HepG2 (cell line): ENCODE results near the gene TMEM59. TPM values are rescaled to one million over a fixed set of nuclear protein-coding genes. Genes with fewer than 3 reads are reported as not detected.

Experiments used
- ARNTL ChIP-seq: sonication (generic); formaldehyde crosslinking; IDR thresholded peaks from 2 replicates; pipeline ENCODE4 v1.4.0; 2020; ENCODE audit warnings: mild to moderate bottlenecking, missing genetic modification reagents
- CHD4 ChIP-seq: fragments of 200-600 bp; sonication (generic); IDR thresholded peaks from 2 replicates; pipeline ENCODE4 v1.7.0; 2017; ENCODE audit warnings: mild to moderate bottlenecking, low read length, borderline replicate concordance
- DMAP1 ChIP-seq: IDR thresholded peaks from 2 replicates; pipeline ENCODE4 v1.6.1; 2016
- ESRRA ChIP-seq: sonication (generic); formaldehyde crosslinking; IDR thresholded peaks from 2 replicates; pipeline ENCODE4 v1.5.1; 2020; ENCODE audit warnings: mild to moderate bottlenecking, low read depth, missing genetic modification reagents
- HMGXB4 ChIP-seq, 2 experiments: sonication (generic) in 1 of 2; formaldehyde crosslinking in 1 of 2; IDR thresholded peaks; 2 replicates each; pipeline versions ENCODE4 v1.4.0 to v1.6.1; 2018 to 2020; ENCODE audit warnings: missing genetic modification reagents in 2 of 2, borderline replicate concordance in 1 of 2, low read depth in 1 of 2, mild to moderate bottlenecking in 1 of 2, missing biosample characterization in 1 of 2
- HNF4A ChIP-seq: sonication (generic); formaldehyde crosslinking; IDR thresholded peaks from 2 replicates; pipeline ENCODE4 v1.4.0; 2020; ENCODE audit warnings: missing genetic modification reagents
- NFE2L1 ChIP-seq: sonication (generic); formaldehyde crosslinking; IDR thresholded peaks from 2 replicates; pipeline ENCODE4 v1.4.0; 2020; ENCODE audit warnings: missing genetic modification reagents, mild to moderate bottlenecking, borderline replicate concordance
- ONECUT2 ChIP-seq: sonication (generic); formaldehyde crosslinking; IDR thresholded peaks from 2 replicates; pipeline ENCODE4 v1.4.0; 2020; ENCODE audit warnings: missing genetic modification reagents
- RAD21 ChIP-seq: fragments of 450-650 bp; formaldehyde crosslinking; IDR thresholded peaks from 2 replicates; pipeline ENCODE4 v1.5.0; 2020; ENCODE audit warnings: mild to moderate bottlenecking
- SALL1 ChIP-seq: sonication (generic); formaldehyde crosslinking; IDR thresholded peaks from 2 replicates; pipeline ENCODE4 v1.8.0; 2022; ENCODE audit warnings: mild to moderate bottlenecking, missing genetic modification reagents
- THAP11 ChIP-seq: IDR thresholded peaks from 2 replicates; pipeline ENCODE4 v1.6.1; 2016; ENCODE audit warnings: missing biosample characterization, missing genetic modification reagents
- THAP7 ChIP-seq: sonication (generic); formaldehyde crosslinking; IDR thresholded peaks from 2 replicates; pipeline ENCODE4 v1.8.1; 2023; ENCODE audit warnings: mild to moderate bottlenecking, missing genetic modification reagents
- ZBTB43 ChIP-seq: sonication (generic); formaldehyde crosslinking; conservative IDR thresholded peaks from 2 replicates; pipeline ENCODE4 v1.4.0; 2020; ENCODE audit warnings: missing genetic modification reagents
- ZFP37 ChIP-seq: sonication (generic); formaldehyde crosslinking; IDR thresholded peaks from 2 replicates; pipeline ENCODE4 v1.4.0; 2020; ENCODE audit warnings: missing genetic modification reagents, borderline replicate concordance
- ZGPAT ChIP-seq: IDR thresholded peaks from 2 replicates; pipeline ENCODE4 v1.6.1; 2016; ENCODE audit warnings: mild to moderate bottlenecking
- ZIK1 ChIP-seq: sonication (generic); formaldehyde crosslinking; IDR thresholded peaks from 2 replicates; pipeline ENCODE4 v1.5.0; 2020; ENCODE audit warnings: mild to moderate bottlenecking, low read depth, missing genetic modification reagents, borderline replicate concordance
- ZNF629 ChIP-seq: sonication (generic); formaldehyde crosslinking; conservative IDR thresholded peaks from 2 replicates; pipeline ENCODE4 v1.5.0; 2020; ENCODE audit warnings: missing genetic modification reagents
- ZNF720 ChIP-seq: sonication (generic); formaldehyde crosslinking; IDR thresholded peaks from 2 replicates; pipeline ENCODE4 v1.4.0; 2020; ENCODE audit warnings: missing genetic modification reagents
- ZNF740 ChIP-seq: sonication (generic); formaldehyde crosslinking; IDR thresholded peaks from 2 replicates; pipeline ENCODE4 v1.4.0; 2020; ENCODE audit warnings: missing genetic modification reagents
- ZNF772 ChIP-seq: sonication (generic); formaldehyde crosslinking; IDR thresholded peaks from 2 replicates; pipeline ENCODE4 v1.5.0; 2020; ENCODE audit warnings: mild to moderate bottlenecking, missing genetic modification reagents
- ZNF850 ChIP-seq: sonication (generic); formaldehyde crosslinking; conservative IDR thresholded peaks from 2 replicates; pipeline ENCODE4 v1.9.0; 2021; ENCODE audit warnings: mild to moderate bottlenecking, missing genetic modification reagents
- ZSCAN5A ChIP-seq: sonication (generic); formaldehyde crosslinking; IDR thresholded peaks from 2 replicates; pipeline ENCODE4 v1.8.0; 2022; ENCODE audit warnings: mild to moderate bottlenecking, missing genetic modification reagents, borderline replicate concordance
- polyA plus RNA-seq, 8 experiments: library from polyadenylated mRNA; depleted of rRNA in 3 of 8; stranded (reverse) in 7 of 8; unstranded in 1 of 8; fragments of >200 nt; fragmentation: Illumina TruSeq in 4 of 8; extraction: Trizol in 4 of 8; gene quantifications; 2 replicates each; pipeline versions ENCODE4 v1.2.1 to v1.2.3, GENCODE V29; 2011 to 2016; ENCODE audit warnings: low read depth in 4 of 8, missing spikeins in 1 of 8, mixed read lengths in 1 of 8; ENCODE audit not compliant: insufficient read depth in 1 of 8
- total RNA-seq, 5 experiments: library from RNA; depleted of rRNA; stranded (reverse); fragments of >200 nt; fragmentation: Illumina TruSeq; extraction: Trizol; gene quantifications; 2 replicates each; pipeline ENCODE4 v1.2.3, GENCODE V29; 2016; ENCODE audit warnings: low read depth in 1 of 5

Gene TMEM59
- total and polyA plus RNA-seq, 2 of the 13 experiments (the other 11 are each of a cell fraction or from before 2014, with no cell fraction given) = 147 to 363 TPM

GRCh38 chr1:53992085-53992874 lies 60.7 kb downstream of the TMEM59 start (continued):
- peak; percentile 87 for TF ChIP-seq RAD21
- 0 out of 2 replicates have a peak, but pooled peaks have one; percentile 27 for TF ChIP-seq ZGPAT (CRISPR knock-in tag)
- TF ChIP-seq DMAP1 (CRISPR knock-in tag) = no peak
- TF ChIP-seq ZNF740 (CRISPR knock-in tag) = no peak
- TF ChIP-seq ZSCAN5A (CRISPR knock-in tag) = no peak
- TF ChIP-seq ZNF629 = no peak
- TF ChIP-seq HNF4A (CRISPR knock-in tag) = no peak
- no peak for TF ChIP-seq ZBTB43
- TF ChIP-seq ZNF720 (CRISPR knock-in tag) = no peak
- no peak for TF ChIP-seq NFE2L1
- TF ChIP-seq ESRRA = no peak
- TF ChIP-seq CHD4 = no peak
- 0 out of 4 replicates have a peak, but pooled peaks of 1 of the 2 experiments have one; percentile 56 for TF ChIP-seq HMGXB4 (CRISPR knock-in tag; IDR thresholded peaks at IDR 0.05; ENCODE audit: borderline replicate concordance in 1 of 2, low read depth in 1 of 2)
- TF ChIP-seq ZFP37 (CRISPR knock-in tag) = no peak
- peak; percentile 57; the same call in 1 of the 2 replicates for TF ChIP-seq THAP11 (CRISPR knock-in tag)
- no peak for TF ChIP-seq ARNTL (CRISPR knock-in tag)
- 0 out of 2 replicates have a peak, but pooled peaks have one; percentile 53 for TF ChIP-seq ZIK1 (CRISPR knock-in tag)
- no peak for TF ChIP-seq ONECUT2 (CRISPR knock-in tag)
- no peak for TF ChIP-seq ZNF772
- peak; percentile 33 for TF ChIP-seq SALL1 (CRISPR knock-in tag)
- TF ChIP-seq ZNF850 (CRISPR knock-in tag) = no peak
- TF ChIP-seq THAP7 = no peak
